SKM-1 treated with dmso at 0.1 percent for 144 hours (cell line): ENCODE data around the gene MTG1.

Source experiments
- DNase-seq: peaks from one replicate; lab custom pipeline; 2025; ENCODE audit not compliant: unreplicated experiment; lab: John Stamatoyannopoulos, UW

The MTG1 gene

DNA sequence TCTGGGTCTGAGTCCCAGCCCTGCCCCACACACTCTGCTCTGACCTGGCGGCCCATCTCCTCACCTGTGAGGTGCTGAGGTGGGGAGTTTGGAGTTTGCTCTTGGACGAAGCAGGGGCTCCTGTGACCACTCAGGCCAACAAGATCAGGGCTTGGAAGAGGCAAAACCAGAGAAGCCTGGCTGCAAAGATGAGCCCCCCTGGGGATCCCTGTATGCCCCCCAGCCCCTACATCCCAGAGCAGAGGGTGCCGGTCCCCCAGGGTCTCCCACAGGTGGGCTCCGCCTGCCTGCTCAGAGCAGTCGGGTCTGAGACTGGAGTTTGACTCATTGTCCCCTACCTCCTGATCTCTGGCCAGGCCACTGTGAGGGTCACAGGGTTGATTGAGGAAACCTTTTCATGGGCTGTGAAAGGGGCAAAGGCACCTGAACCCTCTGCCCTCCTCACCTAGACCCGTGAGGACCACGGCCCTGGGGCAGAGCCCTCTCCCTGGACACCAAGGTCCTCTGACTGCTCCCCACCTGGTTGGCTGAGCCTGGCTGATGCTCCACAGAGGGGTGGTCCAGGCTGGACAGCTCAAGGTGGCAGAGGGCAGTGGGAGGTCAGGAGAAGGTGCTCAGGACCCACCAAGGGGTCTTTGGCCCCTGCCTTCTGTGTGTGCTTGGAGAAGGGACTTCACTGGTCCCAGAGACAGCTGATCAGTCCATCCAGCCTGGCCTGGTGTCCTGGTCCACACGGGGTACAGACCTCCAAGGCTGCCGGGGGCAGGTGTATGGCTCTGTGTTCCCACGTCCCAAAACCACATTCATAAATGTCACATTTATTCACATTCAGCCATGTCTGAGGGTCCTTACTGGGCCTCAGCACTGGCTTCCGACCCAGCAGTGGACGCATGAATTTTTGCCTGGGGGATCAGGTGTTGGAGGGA, 50.6 kb downstream of the MTG1 start:
- DNase-seq, result no peak

DNA sequence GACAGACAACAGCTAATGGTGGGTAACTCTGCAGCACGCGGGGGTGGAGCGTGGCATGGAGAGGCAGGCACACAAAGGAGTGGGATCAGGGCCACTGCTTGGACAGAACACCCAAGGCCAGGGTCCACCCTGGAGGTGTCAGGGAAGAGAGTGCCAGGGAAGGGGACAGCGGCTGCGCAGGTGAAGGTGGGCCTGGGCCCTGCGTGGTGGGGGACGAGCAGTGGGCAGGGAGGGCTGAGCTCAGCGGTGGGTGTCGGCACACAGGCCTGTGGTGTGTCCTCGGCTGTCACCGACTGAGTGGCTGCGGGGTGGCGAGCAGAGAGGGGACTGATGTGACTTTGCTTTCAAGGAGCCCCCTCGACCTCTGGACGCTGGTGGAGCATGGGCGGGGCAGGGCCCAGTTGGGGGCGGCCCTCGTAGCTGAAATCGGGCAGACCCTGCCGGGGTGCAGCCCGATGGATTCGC, 51.3 kb downstream of the MTG1 start:
- no peak for DNase-seq

GRCh38 chr10:133445751-133446708, 52.1 kb downstream of the MTG1 start:
- no peak for DNase-seq

DNA sequence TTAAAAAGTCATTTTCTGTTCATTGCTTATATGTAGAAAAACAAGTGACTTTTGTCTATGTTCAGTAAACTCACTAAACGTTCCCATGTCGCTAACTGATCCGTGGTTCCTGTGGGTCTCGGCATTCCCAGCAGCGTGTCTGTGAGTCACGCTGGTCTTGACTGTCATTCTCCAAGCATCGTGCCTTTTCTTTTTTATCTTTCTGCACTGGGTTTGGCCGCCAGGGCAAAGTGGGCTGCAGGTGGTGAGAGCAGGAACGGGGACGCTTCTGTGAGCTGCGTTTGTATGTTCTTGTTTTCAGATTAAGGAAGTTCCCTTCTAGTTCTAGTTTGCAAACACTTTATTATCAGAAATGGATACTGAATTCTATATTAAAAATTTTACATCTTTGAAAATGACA, 53.0 kb downstream of the MTG1 start:
- no peak for DNase-seq

DNA sequence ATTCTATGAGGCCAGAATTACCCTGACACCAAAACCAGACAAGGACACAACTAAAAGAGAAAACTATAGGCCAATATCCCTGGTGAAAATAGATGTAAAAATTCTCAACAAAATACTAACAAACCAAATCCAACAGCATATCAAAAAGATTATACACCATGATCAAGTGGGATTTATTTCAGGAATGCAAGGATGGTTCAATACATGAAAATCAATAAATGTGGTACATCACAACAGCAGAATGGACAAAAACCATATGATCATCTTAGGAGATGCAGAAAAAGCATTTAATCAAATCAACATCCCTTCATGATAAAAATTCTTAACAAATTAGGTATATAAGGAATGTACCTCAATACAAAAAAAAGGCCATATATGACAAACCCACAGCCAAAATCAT, 54.2 kb downstream of the MTG1 start:
- DNase-seq, result no peak

- no peak for DNase-seq
Measured at GRCh38 chr10:133451346-133451745, 57.4 kb downstream of the MTG1 start.

GRCh38 chr10:133452453-133452852, 58.5 kb downstream of the MTG1 start:
- no peak for DNase-seq

- DNase-seq, result no peak
Measured at GRCh38 chr10:133453516-133454203, 59.7 kb downstream of the MTG1 start, which contains the start of gene SCART1. Gene SCART1 (plus strand): TSS chr10:133453945. CDS start chr10:133453998, 53 bp downstream.

GRCh38 chr10:133454204-133454893, 60.4 kb downstream of the MTG1 start:
- no peak for DNase-seq

GRCh38 chr10:133455196-133455595, 61.2 kb downstream of the MTG1 start:
- DNase-seq, result no peak

DNA sequence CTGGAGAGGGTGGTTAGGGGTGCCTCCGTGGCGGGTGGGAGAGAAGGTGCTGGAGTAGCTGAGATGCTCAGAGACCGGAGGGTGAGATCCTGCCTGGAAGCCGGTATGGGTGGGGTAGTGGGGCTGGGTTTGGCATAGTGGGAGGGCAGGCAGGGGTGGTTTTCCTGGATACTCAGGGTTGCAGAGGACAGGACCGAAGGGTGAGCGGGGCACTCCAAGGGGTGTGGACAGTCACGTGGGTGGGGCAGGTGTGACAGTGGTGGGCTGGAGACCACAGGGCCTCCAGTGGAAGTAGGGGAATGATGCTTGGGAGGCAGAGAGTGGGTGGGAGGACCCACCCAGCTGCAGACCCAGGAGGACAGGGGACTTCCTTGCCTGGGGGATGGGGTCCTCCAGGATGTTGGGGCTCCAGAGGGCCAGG, 61.7 kb downstream of the MTG1 start:
- DNase-seq, result no peak

DNA sequence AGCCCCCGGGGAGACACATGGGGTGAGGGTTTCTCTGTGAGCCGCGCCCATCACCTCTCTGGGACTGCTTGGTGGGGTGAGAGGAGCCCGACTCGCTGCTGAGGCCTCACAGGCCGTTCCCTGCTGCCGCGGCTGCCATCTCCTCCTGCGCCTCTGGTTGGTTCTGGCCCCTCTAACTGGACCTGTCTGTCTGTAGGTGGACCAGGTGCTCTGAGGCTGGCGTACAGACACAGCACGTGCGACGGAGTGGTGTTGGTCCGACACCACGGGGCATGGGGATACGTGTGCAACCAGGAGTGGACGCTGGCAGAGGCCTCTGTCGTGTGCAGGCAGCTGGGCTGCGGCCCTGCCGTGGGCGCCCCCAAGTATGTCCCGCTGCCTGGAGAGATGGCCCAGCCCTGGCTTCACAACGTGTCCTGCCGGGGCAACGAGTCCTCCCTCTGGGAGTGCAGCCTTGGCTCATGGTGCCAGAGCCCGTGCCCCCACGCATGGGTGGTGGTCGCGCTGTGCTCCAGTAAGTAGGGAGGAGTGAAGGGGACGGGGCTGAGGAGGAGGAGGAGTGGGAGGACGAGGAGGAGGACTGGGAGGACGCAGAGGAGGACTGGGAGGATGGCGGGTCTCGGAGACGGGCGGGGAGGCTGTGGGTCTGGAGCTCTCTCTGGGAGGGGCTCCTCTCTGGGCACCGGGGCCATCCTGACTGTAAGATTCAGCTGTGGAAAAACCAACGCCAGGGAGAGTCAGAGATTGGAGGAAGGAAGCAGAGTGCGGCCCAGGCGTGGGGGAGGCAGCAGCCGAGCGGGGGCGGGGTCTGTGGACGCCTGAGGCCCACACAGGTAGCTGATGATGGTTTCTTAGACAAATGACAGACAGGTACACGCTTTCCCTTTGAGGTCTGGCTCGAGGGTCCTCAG, 62.3 kb downstream of the MTG1 start:
- DNase-seq, result no peak

DNA sequence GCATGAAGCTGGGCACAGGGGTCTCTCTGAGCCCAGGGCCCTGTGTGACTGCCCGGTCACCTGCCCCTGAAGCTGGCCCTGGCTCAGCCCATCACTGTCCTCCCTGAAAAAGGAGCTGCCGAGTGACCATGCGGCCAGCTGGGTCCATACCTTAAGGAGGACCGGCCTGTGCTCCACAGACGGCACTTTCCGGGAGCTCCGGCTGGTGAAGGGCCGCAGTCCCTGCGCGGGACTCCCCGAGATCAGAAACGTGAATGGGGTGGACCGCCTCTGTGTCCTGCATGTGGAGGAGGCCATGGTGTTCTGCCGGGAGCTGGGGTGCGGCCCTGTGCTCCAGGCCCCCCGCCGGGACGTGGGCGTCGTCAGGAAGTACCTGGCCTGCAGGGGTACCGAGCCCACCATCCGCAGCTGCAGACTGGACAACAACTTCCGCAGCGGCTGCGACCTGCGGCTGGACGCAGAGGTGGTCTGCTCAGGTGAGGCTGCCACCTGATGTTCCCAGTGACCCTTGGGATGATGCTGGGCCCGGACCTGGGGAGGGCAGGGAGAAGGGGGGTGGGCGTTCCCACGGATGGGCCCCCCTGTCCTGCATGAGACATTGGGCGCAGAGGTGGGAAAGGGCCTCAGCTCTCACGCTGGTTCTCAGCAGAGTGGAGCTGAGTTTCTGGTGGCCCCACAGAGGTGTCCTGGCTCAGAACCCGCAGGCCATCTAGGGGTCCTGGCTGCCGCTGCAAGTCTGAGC, 63.3 kb downstream of the MTG1 start:
- no peak for DNase-seq

GRCh38 chr10:133458021-133458709, 64.2 kb downstream of the MTG1 start:
- no peak for DNase-seq

GRCh38 chr10:133458710-133459453, 64.9 kb downstream of the MTG1 start:
- DNase-seq, result no peak

- no peak for DNase-seq
Measured at GRCh38 chr10:133459454-133460207, 65.7 kb downstream of the MTG1 start.
